ENCODE data around the gene CDON.

CDON gene

GRCh38 chr11:125956391-125957134, 106.1 kb downstream of the CDON start:
- DNase-seq (ENCODE audit: low read depth), result no peak

DNA sequence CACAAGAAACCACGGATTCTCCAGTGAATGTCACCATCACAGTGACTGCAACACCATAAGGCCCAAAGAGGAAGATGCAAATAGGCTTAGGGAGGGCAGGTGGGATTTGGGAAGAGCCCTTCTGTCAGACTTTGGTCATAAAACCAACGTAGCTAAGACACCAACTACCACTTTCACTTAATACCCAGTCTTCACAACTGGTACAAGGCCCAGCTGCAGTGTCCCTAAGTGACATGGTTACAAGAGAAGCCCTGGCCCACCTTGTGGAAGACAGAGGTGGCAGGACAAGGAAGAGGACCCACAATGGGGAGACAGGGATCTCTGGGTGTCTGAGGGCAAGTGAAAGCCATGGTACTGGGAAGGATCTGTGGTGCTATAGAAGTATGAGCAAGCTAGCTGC, 106.8 kb downstream of the CDON start:
- no peak for DNase-seq (ENCODE audit: low read depth)

DNA sequence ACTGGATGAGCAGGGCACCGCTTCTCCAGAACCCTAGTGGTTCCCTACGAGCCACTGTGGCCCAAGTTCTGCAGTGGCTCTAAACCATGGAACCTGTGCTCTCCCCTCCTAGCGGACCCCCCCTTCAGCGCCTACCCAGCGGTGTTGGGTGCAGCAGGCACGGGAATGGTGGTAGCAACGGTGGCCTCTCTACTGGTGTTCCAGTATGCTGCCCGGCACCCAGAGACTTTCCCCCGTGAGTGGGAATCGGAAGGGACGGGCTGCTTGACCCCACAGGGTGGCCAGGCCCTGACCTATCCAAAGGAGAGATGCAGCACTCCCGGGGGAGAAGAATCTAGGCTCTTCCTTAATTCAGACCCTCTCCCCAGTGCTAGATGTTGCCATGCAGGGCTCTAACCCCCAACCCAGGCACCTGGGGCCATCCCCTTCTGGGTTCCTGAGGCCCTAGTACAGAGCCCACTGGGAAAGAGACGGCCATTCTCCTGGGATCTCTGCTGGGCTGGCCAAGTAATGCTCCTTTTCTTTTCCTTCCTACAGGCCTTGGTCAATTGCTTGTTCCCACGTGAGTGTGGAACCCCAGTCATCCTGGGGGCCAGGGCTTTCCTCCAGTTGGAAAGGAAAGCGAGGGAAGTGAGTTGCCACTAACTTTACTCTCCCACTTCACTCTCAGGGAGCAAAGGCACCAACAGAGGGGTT, 107.6 kb downstream of the CDON start:
- no peak for DNase-seq (ENCODE audit: low read depth)

DNA sequence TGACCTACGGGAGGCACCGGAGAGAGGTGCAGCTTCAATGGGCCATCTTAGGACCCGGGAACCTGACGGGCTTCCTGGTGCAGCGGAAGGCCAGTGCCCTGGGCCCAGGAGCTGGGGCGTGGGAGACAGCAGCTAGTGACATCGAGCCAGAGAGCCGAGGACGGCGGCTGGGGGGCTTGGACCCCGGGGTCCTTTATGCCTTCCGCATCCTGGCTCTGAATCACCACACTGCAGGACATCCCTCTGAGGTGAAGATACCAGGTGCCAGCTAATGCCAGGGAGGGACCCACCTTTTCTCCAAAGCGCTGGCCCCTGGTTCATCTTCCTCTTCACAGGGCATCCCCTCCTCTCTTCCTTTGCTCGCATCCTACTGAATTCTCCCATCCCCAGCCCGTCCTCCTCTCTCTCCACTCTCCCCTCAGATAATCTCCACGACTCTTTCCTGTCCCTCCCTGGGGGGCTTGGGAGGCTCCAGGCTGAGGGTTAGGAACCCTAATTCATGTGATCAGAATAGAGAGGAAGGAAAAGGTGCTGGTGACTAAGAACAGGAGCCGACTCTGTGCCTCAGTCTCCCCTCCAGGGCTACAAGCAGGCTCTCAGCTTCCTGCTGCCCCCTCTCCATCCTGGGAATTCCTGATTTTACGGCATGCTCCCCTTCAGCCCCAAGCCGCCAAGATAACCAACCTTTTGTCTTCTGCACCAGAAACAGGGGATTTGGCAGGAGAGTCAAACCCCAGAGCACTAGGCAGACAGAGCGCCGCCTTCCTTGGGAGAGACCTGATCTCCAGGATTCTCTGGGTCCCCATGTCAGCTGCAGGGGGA, 108.3 kb downstream of the CDON start:
- DNase-seq (ENCODE audit: low read depth), result no peak

- DNase-seq (ENCODE audit: low read depth), result no peak
These were observed 109.2 kb downstream of the CDON start for GRCh38 chr11:125953401-125953935.

DNA sequence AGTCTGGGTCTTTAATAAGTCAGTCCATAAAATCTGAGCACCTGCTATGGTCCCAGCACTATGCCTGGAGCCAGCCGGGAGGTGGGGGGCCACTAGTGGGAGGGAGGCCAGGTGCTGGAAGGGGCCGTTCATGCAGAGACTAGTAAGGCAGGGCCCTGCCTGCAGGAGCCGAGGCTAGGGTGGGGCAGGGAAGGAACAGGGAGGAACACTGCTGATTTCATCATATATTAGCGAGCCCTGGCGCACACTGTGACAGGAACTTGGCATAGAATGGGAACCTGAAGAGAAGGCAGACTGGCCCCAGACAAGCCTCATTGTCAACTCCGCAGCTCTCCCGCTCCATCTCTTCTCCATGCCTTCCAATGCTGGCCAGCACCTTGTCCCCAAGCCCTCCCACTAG, 109.7 kb downstream of the CDON start:
- DNase-seq (ENCODE audit: low read depth), result no peak

GRCh38 chr11:125952559-125952958, 110.1 kb downstream of the CDON start:
- DNase-seq (ENCODE audit: low read depth), result no peak

DNA sequence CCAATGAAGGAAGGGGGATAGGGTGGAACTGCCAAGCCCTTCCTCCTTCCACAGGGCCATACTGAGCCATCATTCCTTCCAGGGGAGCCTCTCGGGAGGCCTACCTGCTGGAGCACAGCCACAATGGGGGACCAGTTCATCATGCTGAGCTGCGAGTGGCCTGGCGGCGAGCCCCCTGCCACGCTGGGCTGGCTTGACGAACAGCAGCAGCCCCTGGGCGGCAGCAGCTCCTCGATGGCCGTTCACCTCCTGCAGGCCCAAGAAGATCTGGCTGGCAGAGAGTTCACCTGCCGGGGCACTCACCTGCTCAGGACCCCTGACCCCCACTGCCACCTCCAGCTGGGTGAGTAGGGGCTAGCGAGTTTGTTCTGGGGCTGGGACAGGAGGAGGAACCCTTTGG, 110.9 kb downstream of the CDON start:
- DNase-seq (ENCODE audit: low read depth), result no peak

GRCh38 chr11:125950696-125951651, 111.7 kb downstream of the CDON start:
- no peak for DNase-seq (ENCODE audit: low read depth)

GRCh38 chr11:125950178-125950490, 112.5 kb downstream of the CDON start:
- no peak for DNase-seq (ENCODE audit: low read depth)

GRCh38 chr11:125949271-125950177, 113.1 kb downstream of the CDON start:
- DNase-seq (ENCODE audit: low read depth), result no peak

GRCh38 chr11:125948278-125949051, 114.2 kb downstream of the CDON start:
- DNase-seq (ENCODE audit: low read depth), result no peak

- DNase-seq (ENCODE audit: low read depth), result no peak
These were observed 115.0 kb downstream of the CDON start for GRCh38 chr11:125947419-125948277.

DNA sequence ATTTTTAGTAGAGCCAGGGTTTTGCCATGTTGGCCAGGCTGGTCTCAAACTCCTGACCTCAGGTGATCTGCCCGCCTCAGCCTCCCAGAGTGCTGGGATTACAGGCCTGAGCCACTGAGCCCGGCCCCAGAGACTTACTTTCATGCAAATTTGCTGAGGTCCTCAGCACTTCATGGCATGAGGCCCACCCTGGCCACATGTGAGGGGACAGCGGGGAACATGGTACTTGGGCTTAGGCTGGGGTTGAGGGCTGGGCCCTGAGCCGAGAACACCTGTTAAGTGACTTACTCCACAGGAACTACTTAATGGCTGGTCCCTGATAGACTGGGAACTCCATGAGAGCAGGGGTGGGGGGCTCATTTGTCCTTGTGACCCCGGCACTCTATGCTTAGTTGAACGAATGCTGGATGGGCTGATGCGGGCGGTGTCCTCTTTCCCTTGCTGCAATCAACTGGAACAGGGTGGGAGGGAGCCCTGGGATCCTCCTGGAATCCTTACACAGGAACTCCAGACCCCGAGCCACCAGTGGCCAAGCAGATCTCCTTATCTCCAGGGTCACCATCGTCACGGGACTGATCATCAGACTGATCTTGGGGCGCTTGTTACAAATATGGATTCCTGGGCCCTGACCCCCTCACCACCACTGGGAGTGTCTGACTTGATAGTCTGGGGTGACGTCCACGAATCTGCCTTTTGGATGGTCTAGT, 115.8 kb downstream of the CDON start:
- no peak for DNase-seq (ENCODE audit: low read depth)

DNA sequence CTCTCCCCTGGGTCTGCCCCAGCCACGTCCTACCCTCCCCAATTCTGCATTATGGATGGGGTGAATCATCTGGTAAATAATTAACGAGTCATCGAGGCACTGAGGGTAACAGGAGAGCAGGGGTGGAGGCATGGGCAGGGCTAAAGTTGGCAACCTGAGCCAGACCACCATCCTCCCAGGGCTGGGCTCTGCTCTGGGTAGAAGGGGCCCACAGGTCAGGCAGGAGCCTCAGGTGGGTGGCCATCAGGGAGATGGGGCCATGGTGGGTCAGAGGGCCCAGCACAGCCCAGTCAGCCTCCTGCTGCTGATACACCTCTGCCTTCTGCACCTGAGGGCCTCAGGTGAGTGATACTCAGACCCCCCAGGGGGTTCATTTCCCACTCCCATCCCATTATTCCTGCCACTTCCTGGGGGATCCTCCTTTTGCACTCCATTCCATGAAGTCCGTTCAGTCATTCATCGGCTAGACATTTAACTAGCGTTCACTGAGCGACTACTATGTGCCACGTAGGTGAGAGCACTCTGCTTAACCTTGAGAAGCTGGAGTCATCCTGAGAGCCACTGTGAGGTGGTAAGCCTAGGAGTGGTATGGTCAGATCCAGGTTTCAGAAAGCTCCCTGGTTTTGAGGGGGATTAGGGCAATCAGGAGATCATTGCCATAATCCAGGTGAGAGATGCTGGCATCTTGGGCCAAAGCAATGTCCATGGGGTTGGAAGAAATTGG, 116.7 kb downstream of the CDON start, which contains the start of gene VSIG10L2:
TSS of gene VSIG10L2 (plus strand) at position 248 of the 724 bp plus-strand sequence. CDS start at position 260, 12 bp downstream.
- no peak for DNase-seq (ENCODE audit: low read depth)

GRCh38 chr11:125945011-125945796, 117.5 kb downstream of the CDON start:
- DNase-seq (ENCODE audit: low read depth), result no peak

Data from activated T-helper 9 cell treated with anti-CD3 and anti-CD28 coated beads, Interleukin-2, amount 50 U/mL, for 16 hours (primary cell).